Right renal cortex interstitium (tissue), 3 donors: ENCODE results near the gene ARRB2. TPM values are rescaled to one million over a fixed set of nuclear protein-coding genes. Genes with fewer than 3 reads are reported as not detected.

Experiments
- DNase-seq, 3 donors: peaks; one replicate each; pipeline ENCODE4 v3.0.0-alpha.2; 2013; ENCODE audit warnings: low read depth in 3 of 3, low spot score in 2 of 3
- polyA plus RNA-seq, 3 donors: library from polyadenylated mRNA; unstranded; fragments of 120-200 nt; gene quantifications; one replicate each; pipeline ENCODE4 v1.2.1, GENCODE V29; 2013; ENCODE audit not compliant: insufficient read length in 3 of 3

Gene ARRB2
- polyA plus RNA-seq, 3 donors, result 26.7 to 27.9 (median 26.7) TPM

- DNase-seq, result no peak
Observed at GRCh38 chr17:4722678-4723240, 12.3 kb downstream of the ARRB2 start.

- no peak for DNase-seq
Observed at GRCh38 chr17:4724650-4725049, 14.2 kb downstream of the ARRB2 start.

DNA sequence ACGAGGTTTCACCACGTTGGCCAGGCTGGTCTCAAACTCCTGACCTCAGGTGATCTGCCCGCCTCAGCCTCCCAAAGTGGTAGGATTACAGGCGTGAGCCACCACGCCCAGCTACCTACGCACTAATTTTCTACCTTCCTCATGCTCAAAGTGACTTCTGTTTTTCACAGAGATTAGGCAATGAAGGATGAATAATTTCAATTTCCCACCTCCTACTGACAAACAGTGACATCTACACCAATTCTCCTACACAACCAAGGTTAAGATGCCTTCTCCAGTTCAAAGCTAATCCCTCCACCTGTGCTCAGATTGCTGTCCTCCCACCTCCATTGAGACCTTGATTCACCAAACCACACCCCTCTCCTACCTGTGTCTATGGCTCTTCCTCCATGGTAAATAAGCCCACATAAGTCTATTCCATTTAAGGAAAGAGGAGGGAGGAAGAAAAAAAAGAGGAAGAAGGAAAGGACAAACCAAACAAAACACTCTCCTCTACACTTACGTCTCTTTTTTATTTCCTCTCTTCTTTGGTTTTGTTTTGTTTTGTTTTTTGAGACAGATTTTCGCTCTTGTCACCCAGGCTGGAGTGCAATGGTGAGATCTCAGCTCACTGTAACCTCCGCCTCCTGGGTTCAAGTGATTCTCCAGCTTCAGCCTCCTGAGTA, 15.3 kb downstream of the ARRB2 start:
- no peak for DNase-seq

DNA sequence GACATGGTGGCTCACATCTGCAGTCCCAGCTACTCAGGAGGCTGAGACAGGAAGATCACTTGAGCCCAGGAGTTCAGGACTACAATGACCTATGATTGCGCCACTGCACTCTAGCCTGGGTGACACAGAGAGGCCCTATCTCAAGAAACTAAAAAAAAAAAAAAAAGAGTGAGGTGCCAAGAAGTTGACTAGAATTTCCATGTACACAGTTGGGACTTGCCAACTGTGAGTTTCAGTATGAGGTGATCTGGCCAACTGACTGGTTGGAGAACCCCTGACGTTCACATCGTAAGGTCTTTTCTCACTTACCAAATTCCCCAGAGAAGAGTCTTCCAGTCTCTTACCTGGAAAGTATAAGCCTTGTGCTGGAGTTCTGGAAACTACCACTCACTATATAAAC, 17.7 kb downstream of the ARRB2 start:
- DNase-seq, result no peak

DNA sequence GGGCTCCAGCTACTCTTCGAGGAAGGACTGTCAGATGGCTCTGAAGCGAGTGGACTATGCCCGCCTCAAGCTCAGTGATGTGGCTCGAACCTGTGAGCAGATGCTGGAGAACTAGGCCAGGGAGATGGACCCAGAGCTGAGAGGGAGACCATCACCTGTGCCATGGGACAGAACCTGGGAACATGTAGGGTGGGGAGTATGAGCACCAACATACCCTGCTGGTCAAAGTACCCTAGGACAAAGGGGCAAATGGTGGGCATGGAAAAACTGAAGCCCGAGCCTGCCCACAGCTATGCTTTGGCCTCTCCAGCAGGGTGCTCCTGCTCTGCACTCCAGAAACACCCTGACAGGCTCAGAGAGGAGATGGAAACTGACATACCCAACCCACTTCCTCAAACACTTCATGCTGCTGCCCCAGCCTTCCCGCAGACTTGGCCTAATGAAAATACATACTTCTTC, 22.7 kb downstream of the ARRB2 start:
- no peak for DNase-seq

- DNase-seq, result no peak
Observed at GRCh38 chr17:4734857-4735475, 24.5 kb downstream of the ARRB2 start.

DNA sequence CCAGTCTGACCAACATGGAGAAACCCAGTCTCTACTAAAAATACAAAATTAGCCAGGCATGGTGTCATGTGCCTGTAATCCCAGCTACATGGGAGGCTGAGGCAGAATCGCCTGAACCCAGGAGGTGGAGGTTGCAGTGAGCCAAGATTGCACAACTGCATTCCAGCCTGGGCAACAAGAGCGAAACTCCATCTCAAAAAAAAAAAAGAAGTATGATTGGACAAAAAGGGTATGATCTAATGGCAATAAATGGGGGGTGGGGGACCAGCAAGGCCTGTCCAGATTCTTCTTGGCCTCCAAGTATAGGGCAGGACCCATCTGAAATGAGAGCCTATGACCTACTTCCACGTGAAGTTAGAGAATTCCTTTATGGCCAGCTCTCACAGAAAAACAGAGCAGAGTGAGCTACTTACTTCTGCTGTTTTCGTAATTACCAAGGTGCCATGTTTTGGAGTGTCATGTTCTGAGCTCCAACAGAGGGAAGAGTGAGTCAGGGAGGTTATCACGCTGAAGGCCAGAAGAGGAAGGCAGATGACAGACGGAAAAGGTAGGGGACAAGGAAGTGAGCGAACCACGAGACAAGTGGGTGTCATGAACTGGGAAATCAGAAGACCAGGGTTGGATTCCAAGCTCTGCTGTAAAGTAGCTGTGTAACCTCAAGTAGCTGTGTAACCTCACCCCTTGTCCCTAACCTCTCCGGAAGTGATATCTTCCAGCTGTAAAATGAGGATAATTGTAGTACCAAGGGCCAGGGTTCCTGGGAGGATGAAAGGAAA, 25.6 kb downstream of the ARRB2 start:
- DNase-seq, result no peak

- no peak for DNase-seq
Observed at GRCh38 chr17:4738136-4739121, 28.0 kb downstream of the ARRB2 start.

DNA sequence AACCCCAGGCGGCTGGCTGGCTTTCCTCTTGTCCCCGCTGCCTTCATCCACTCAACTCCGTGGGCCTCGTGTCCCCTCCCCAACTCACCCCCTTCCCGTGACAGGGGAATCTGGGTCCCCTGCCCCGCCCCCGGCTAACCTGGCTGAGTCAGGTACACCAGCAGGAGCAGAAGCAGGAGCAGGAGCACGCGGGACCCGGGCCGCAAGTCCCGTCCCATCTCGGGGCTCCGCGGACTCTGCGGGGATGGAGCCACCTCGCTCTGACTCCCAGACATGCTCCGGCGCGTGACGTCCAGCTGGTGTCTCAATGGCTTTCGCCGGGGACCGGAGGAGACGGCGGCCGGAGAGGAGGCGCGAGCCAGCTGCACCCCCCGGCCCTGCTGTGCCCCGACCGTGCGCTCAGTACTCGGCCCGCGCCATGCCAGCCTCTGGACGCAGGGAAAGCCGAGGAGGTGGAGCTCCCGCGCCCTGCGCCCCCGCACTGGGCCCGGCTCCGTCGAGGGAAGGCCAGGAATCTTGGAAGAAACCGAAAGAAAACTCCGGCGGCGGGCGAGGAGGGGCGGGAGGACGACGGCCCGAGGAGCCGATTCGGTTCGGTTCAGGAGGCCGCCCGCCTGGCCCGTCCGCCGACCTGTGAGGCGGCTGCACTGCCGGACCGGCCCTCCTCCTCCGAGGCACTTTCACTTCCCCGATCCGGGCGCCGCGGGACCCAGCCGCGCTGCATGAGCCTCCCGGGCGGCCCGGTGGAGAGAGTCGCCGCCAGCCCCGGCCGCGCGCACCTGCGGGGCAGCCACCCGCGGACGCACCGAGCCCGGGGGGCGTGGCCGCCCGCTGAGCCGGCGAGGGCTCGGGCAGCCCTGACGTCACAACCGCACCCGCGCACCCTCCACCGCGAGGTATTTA, 28.9 kb downstream of the ARRB2 start, which contains the start of the genes CXCL16 and ZMYND15:
Gene CXCL16 (minus strand): TSS at position 807 of the 903 bp plus-strand sequence. CDS start 589 bp downstream, at position 218.
Gene ZMYND15 (plus strand): TSS at position 712 of the 903 bp plus-strand sequence. CDS start 716 bp downstream, outside the sequence.
- no peak for DNase-seq

DNA sequence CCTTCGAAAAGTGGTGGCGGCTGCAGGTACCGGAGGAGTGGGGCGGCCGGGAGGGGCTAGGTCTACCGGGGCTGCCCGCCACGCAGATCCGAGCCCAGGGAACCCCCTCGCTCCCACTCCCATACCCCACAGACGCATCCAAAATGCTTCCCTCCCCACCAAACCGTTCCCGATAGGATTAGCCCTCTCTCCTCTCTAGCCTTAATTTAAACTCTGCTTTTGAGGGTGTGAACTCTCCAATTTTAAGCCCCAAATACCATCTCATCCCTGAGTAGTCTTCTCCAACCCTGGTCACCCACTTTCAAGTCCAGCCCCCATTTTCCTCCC, 29.6 kb downstream of the ARRB2 start:
- DNase-seq, result no peak

DNA sequence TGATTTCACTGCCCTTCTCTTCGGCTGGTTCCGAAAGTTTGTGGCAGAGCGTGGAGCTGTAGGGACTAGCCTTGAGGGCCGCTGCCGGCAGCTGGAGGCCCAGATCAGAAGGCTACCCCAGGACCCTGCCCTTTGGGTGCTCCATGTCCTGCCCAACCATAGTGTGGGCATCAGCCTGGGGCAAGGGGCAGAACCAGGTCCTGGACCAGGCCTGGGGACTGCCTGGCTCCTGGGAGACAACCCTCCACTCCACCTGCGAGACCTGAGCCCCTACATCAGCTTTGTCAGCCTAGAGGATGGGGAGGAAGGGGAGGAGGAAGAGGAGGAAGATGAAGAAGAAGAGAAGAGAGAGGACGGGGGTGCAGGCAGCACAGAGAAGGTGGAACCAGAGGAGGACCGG, 30.2 kb downstream of the ARRB2 start:
- no peak for DNase-seq

- no peak for DNase-seq
Observed at GRCh38 chr17:4741544-4741943, 31.1 kb downstream of the ARRB2 start.

DNA sequence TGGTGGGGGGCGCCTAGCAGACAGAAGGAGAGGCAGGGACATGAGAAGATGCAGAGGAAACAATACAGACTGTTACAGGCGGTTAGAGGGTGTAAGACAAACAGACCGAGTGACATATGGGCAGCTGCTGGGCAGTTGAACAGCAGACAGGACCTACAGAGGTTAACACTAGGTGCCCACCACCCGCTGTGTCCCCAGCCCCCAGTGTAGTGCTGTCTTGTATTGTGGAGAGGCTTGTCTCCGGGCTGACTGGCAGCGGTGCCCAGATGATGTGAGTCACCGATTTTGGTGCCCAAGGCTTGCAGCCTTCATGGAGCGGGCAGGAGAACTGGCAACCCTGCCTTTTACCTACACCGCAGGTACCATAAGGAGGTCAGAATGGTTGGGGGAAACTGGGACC, 31.7 kb downstream of the ARRB2 start:
- DNase-seq, result no peak

DNA sequence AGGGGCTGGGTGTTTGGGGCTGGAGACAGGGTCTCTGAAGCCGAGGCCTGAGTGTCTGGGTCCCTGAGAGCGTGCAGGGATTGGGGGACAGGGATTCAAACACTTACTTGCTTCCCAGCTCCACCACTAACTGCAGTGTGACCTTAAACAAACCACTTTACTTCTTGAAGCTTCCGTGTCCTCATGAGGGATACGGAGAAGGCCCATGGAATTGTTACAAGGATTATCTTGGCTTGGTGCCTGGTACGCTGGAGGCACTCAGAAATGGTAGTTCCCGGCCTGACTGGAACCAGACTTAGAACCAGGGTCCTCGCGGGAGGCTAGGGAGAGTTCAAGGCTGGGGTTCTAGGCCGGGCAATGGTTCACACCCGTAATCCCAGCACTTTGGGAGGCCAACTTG, 32.2 kb downstream of the ARRB2 start:
- DNase-seq, result no peak

- no peak for DNase-seq
Observed at GRCh38 chr17:4743216-4743615, 32.8 kb downstream of the ARRB2 start.

GRCh38 chr17:4743898-4744297, 33.5 kb downstream of the ARRB2 start:
- DNase-seq, result no peak

- no peak for DNase-seq
Observed at GRCh38 chr17:4744999-4745969, 34.9 kb downstream of the ARRB2 start.

DNA sequence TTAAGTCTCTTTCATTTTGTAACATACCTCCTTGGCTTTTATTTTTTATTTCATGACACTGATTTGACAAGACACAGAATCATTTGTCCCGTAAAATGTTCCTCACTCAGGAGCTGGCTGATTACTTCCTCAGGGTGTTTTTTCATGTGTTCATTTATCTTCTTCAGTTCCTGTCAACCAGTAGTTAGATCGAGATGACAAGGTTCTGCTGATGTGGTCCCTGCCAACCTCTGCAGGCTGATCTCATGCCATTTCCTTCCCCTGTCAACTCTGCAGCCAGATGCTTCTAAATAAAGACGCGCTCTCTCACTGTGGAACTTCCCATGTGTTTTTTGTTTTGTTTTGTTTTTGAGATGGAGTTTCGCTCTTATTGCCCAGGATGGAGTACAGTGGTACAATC, 37.4 kb downstream of the ARRB2 start:
- no peak for DNase-seq
